HFF-Myc (cell line): ENCODE results near the gene NCKAP5L.
A peak's percentile ranks its signal among the peaks of the same experiment; 100 is the strongest.

Experiments used
- DNase-seq: peaks from one replicate; pipeline ENCODE4 v3.0.0-alpha.2; 2011; ENCODE audit warnings: low read depth; ENCODE audit errors: extremely low read depth
- H3K4me3 ChIP-seq: replicated peaks from 2 replicates; pipeline ENCODE4 v1.5.1; 2011; ENCODE audit warnings: low read depth, mild to moderate bottlenecking, control low read depth, low read length
- TF ChIP-seq, protein P1 (sequence below): IDR thresholded peaks from 2 replicates; pipeline ENCODE4 v1.5.1; 2012; ENCODE audit warnings: mild to moderate bottlenecking, low read depth, low read length, control low read depth; ENCODE audit errors: missing control alignments

The NCKAP5L gene

DNA sequence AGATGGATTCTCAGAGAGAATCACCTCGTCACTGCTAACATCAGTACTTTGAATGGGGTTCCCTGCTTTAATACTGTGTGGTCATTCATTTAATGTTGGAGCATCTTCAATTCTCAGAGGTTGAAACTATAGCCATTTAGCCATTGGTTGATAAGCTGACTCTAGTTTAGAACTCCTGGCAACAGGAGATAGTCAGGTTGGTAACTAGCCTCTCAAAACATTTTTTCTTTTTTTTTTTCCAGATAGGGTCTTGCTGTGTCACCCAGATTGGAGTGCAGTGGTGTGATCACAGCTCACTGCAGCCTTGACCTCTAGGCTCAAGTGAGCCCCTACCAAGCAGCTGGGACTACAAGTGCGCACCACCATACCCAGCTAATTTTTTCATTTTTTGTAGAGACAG is 3.5 kb upstream of the NCKAP5L start:
- H3K4me3 ChIP-seq = no peak overlapping the region
- no peak for DNase-seq
- TF ChIP-seq, protein P1, sequence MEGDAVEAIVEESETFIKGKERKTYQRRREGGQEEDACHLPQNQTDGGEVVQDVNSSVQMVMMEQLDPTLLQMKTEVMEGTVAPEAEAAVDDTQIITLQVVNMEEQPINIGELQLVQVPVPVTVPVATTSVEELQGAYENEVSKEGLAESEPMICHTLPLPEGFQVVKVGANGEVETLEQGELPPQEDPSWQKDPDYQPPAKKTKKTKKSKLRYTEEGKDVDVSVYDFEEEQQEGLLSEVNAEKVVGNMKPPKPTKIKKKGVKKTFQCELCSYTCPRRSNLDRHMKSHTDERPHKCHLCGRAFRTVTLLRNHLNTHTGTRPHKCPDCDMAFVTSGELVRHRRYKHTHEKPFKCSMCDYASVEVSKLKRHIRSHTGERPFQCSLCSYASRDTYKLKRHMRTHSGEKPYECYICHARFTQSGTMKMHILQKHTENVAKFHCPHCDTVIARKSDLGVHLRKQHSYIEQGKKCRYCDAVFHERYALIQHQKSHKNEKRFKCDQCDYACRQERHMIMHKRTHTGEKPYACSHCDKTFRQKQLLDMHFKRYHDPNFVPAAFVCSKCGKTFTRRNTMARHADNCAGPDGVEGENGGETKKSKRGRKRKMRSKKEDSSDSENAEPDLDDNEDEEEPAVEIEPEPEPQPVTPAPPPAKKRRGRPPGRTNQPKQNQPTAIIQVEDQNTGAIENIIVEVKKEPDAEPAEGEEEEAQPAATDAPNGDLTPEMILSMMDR = no peak

DNA sequence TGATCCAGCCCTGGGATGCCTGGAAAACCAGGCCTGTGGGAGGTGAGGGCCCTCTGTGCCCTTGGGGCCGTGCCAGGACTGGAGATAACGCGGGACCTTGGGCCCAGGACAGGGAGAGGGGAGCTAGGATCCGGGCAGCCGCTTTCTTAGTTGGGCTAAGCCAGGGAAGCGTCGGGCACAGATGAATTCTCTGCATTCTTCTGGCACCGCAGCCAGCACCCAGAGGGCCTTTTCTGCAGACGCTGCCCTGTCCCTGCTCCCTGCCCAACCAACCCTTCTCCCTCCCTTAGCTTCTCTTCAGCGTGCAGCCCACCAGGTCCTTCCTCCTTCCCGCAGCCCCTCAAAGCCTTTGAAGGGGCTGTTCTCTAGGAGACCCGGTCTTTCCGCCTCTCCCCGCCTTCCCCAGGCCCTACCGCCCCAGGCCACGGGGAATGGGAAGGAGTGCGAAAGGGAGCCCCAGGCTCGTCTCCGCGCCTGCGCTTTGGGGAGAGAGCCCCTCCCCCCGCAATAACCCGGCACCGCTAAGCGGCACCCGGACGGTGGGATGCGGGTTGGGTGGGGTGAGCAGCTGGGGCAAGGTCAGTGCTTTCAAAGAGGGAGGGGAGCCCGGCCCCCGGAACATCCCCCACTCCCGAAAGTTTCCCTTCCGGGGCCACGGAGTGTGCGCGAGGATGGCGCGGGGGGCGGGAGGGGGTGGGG is 663 bp downstream of the NCKAP5L start:
- TF ChIP-seq, protein P1 = no peak
- no peak for DNase-seq

GRCh38 chr12:49827051-49827400 is 1.2 kb downstream of the NCKAP5L start:
- peak overlapping the region; percentile 63 for H3K4me3 ChIP-seq
- DNase-seq = no peak
- TF ChIP-seq, protein P1 = no peak

More for the DNA sequence above, 663 bp downstream of the NCKAP5L start:
- H3K4me3 ChIP-seq = peak overlapping the region; percentile 63

DNA sequence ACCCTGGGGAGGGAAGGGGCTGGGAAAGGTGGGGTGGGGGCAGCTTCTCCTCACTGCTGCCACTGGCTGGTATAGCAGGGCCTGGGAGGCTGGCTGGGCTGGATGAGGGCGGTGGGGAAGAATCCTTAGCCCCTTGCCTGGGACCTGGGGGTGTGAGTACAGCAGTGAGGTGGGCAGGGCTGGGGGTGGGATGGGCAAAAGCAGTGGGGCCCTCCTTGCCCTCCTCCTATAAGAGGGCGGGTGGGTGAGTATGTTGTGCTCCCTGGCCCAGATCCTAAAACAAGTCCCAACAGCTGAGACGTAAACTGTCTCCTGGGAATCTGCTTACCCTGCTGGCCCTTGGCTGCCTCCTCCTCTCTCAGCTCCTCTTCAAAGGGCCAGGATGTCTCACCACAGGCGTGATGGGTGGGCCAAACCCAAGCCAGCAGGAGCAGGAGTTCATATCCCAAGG is 2.2 kb downstream of the NCKAP5L start:
- DNase-seq = no peak
- TF ChIP-seq, protein P1 = no peak
- H3K4me3 ChIP-seq = peak overlapping the region; percentile 63

DNA sequence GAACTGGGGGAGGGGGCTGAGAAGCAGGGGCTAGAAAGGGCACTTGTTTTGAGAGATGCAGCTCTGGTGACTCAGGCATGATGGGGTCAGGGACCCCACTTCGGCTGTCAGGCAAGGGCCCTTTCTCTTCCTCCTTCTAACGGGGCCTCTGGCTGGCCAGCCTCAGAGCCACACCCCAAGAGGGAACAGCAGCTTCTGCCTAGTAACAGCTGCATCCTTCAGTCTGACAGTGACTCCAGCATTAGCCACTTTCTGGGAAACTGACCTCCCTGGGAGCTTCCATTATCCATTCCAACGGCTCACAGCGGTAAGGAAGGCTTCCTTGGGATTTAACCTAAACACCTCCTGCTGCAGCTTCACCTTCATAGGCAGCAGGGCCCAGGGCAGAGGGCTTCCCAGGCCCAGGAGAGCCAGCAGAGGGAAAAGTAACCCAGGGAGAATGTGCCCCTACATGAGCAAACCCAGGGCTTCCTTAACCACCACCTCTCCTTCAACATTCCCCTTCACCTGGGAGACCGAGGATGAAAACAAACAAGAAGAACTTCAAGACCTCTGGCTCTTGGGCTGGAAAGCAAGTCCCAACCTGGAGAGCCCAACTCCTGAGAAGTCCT is 2.7 kb downstream of the NCKAP5L start:
- H3K4me3 ChIP-seq = peak overlapping the region; percentile 24
- TF ChIP-seq, protein P1 = no peak
- no peak for DNase-seq

- TF ChIP-seq, protein P1 = no peak
- peak overlapping the region; percentile 24; the same call in 1 of the 2 replicates for H3K4me3 ChIP-seq
- no peak for DNase-seq
Observed at GRCh38 chr12:49824895-49825294, 3.3 kb downstream of the NCKAP5L start.
